H4 (cell line): ENCODE results near the gene PTPN3. TPM values are rescaled to one million over a fixed set of nuclear protein-coding genes. Genes with fewer than 3 reads are reported as not detected.
"Not testable (repeated sequence)": the region's sequence is repeated elsewhere in the genome, so short reads cannot be mapped to it uniquely, and the experiment has no call there.

ENCODE experiments used
- DNase-seq: peaks from one replicate; pipeline ENCODE4 v3.0.0-alpha.2; 2015; ENCODE audit warnings: low spot score
- total RNA-seq: library from RNA; depleted of rRNA; stranded (reverse); fragments of >200 nt; shearing (Covaris generic); gene quantifications from 2 replicates; pipeline ENCODE4 v1.2.3, GENCODE V29; 2014; rRNA removed

The PTPN3 gene
- total RNA-seq, 1 experiment from 2014 or later, result 5.2 TPM

DNA sequence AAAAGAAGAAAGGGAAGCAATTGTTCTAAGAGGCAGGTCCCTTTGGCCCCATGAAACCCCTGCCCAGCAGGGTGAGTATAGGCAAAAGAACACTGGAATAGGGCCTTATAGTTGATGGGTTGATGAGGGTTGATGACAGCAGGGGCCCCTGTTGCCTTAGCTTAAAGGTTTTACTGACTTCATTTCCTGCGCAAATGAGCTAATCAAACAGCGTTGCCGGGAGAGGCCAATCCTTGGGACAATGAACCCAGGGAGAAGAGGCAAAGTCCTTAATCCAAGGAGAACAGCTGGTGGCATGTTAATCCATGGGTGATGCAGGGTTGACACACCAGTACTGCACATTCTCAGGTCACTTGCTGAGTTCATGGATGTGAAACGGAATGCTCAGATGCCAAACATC, 155.2 kb downstream of the PTPN3 start:
- DNase-seq, result no peak

DNA sequence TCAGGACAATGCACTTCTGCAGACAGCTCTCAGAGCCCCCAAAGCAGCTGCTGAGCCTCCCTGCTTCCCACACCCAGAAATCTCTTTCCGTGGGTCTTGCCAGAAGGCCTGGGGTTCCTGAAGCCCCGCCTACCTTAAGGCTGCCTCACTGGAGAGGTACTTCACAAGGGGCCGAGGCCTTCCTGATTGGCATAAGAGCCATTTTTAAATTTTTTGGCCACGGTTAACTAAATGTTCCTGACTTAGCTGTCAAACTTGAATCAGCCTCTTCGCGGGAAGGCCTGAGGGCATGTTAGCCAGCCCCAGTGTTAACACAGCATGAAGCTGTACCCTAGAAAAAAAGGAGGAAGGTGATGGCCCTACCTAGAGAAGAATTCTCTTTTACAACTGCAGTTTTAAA, 156.5 kb downstream of the PTPN3 start:
- no peak for DNase-seq

DNA sequence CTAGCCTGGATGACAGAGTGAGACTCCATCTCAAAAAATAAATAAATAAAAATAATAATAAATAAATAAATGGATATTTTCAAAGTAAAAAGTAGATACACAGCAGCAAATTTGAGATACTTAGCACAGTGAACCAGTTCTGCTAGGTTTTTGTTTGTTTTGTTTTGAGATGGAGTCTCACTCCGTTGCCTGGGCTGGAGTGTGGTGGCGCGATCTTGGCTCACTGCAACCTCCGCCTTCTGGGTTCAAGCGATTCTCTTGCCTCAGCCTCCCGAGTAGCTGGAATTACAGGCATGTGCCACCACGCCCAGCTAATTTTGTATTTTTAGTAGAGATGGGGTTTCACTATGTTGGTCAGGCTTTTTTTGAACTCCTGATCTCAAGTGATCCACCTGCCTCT, 157.1 kb downstream of the PTPN3 start:
- not testable (repeated sequence) for DNase-seq

DNA sequence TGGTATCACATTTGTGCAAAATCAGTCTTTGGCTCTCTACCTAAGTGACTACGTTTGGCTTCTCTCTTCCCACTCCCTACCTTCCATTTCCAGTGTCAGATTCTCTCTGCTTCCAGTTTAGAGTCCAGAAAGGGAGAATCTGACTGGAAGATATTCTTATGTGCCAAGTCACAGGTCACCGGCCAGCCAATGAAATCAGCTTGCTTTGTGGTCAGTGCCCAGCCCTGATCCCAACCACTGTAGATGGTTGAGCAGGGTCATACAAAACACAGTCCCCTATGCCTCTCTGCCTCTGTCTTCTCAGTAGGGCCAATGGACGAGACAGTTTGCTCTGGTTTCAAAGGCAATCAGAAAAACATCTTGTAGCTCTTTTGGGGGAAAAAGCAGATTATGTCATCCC, 161.7 kb downstream of the PTPN3 start:
- DNase-seq, result no peak

DNA sequence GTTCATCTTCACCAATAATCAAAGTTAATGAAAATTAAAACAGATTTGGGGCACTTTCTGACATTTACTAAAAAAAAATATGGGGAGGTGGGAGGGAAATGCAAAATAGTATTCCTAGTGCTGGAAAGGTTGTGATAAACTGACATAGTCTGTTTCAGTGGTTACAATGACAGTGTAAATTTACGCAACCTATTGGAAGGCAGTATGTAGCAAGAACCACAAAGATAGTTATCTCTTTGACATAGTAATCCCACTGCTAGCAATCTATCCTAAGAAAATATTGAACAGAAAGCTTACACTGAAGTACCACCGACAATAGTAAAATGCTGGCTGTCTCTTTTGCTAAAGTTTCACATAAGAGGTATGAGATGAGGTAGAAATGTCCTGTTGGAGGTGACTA, 162.2 kb downstream of the PTPN3 start:
- no peak for DNase-seq

DNA sequence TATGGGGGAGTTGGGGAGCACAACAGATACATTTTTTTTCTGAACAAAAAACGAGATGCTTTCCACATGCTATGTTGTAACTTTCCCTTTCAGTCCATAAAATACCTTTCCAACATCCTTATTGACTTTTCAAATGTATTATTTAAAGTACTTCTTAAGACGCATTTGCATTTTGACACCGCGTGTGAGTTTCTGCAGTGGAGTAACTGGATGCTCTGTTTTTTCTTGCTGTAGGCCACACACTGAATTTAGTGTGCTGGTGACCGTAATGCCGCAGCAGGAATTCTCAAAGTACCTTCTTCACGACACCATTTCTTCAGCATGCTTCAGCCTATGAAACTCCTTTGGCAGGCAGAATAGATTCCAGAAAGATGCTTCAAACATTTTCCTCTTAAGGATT, 163.0 kb downstream of the PTPN3 start:
- DNase-seq, result no peak

DNA sequence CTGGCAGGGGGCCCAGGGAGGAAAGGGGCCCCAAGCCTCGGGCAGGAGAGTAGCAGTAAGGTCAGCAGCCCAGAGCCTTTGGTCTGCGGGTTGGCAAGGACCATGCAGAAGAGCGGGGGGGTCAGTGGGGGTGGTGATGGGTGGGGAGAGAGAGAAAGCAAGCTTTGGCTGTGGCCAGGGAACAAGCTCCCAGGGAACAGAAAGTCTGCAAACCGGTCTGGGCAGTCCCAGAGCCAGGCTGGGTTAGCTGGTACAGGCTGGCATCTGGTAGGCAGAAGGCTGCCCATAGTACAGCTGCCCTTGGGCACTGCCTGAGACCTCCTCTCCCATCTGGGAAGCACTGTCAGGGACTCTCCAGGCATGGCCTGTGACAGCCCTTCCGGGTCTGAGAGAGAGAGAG, 166.8 kb downstream of the PTPN3 start:
- peak; percentile 29 for DNase-seq

DNA sequence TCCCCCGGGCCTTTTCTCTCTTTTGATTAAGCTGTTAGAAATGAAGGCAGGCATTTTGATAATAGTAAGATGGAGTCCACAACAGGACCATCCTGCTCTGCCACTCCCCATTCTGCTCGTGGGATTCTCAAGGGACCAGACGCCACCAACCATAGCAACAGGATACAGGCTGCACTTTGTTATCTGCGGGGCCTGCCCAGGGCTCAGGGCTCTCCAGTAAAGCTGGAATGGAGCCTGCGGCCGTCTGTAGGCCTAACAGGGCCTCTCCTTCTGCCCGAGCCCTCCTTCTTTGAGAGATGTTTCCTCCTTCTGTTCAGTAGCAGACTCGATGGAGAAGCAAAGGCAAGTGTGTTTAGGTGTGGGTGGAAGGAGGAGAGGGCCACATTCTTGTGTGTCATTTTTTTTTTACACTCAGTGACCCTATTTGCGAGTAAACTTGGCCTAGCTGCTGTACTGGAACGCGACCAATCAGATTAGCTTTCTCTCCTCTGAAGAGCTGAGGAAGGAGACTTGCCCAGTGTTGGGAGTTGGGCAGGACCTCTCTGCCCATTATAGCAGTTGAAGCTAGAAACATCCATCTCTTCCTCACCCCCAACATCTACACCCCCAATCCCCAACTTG, 168.4 kb downstream of the PTPN3 start:
- peak; percentile 16 for DNase-seq

DNA sequence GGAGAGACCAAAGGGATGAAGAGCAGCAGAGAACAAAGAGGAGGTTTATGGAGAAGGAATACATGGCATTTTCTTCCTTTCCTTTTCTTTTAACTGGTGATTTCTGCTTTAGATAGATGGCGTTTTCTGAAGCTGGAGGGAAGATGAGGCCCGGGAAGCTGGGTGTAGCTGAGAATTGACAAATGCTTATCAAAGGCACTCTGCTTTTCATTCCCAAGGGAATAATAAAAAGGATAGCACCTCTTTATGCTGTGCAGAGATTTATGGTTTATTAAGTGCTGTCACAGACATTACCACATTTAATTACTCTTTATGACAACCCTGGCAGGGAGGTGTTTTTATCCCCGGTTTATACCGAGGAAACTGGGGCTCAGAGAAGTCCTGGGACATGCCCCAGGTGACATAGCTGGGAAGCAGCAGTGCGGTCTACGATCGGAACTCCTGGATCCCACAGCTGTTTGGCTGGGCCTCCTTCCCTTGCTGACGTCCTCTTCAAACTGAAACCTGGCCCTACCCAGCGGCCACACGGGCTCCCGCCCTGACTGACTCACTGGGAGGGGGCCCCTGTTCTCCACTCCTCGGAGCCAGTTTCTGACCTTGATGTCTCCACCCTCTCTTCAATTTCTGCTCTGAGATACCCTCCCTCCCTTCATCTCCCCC, 169.0 kb downstream of the PTPN3 start:
- DNase-seq, result peak; percentile 77

Other genes starting within 250 kb of the PTPN3 start
- gene EPB41L4B, start 177.2 kb downstream of the PTPN3 start, total RNA-seq, result 1.4 and 3.5 TPM in 2 replicates